OCI-LY7 (cell line): ENCODE data around the gene FBXW11. TPM values are rescaled to one million over a fixed set of nuclear protein-coding genes. Genes with fewer than 3 reads are reported as not detected.

Source experiments
- BruUV-seq: library from RNA; stranded (reverse); fragments of 400-500 nt; replicated peaks from 2 replicates; lab custom pipeline; 2021; lab: Mats Ljungman, UMichigan
- CTCF ChIA-PET: fragments of 300-600 bp; sonication (Branson Sonifier 250); formaldehyde crosslinking; loops from one replicate; lab custom pipeline; 2022; ENCODE audit warnings: antibody characterized with exemption; ENCODE audit not compliant: unreplicated experiment; lab: Charles Lee
- POLR2A ChIA-PET: fragments of 300-600 bp; sonication (Branson Sonifier 250); formaldehyde crosslinking; loops from one replicate; lab custom pipeline; 2022; ENCODE audit warnings: antibody characterized with exemption; lab: Charles Lee
- DNase-seq: peaks from one replicate; pipeline ENCODE4 v3.0.0-alpha.2; 2015; ENCODE audit warnings: low spot score
- H2AFZ ChIP-seq: fragments of 200-600 bp; sonication (generic), shearing (Covaris generic); 2 replicates; pipeline ENCODE4 v1.6.1; 2014; ENCODE audit warnings: mild to moderate bottlenecking, antibody characterized with exemption, low read length, moderate library complexity
- H3K27ac ChIP-seq: fragments of 200-600 bp; sonication (generic); 2 replicates; pipeline ENCODE4 v1.5.1; 2014; ENCODE audit warnings: mixed run types, low read depth, mild to moderate bottlenecking, moderate library complexity, low read length, inconsistent platforms; ENCODE audit not compliant: poor library complexity, severe bottlenecking
- H3K36me3 ChIP-seq: fragments of 200-600 bp; sonication (generic); 2 replicates; pipeline ENCODE4 v1.6.1; 2014; ENCODE audit warnings: mild to moderate bottlenecking, antibody characterized with exemption, low read length, moderate library complexity, mixed read lengths; ENCODE audit not compliant: insufficient read depth
- H3K4me1 ChIP-seq: fragments of 200-600 bp; sonication (generic); 2 replicates; pipeline ENCODE4 v1.5.1; 2014; ENCODE audit warnings: mild to moderate bottlenecking, low read length; ENCODE audit not compliant: insufficient read depth, poor library complexity, severe bottlenecking
- H3K4me2 ChIP-seq: fragments of 200-600 bp; sonication (generic); 2 replicates; pipeline ENCODE4 v1.6.1; 2014; ENCODE audit warnings: mild to moderate bottlenecking, low read length
- H3K4me3 ChIP-seq: fragments of 200-600 bp; sonication (generic); 2 replicates; pipeline ENCODE4 v1.5.1; 2014; ENCODE audit warnings: mild to moderate bottlenecking, low read depth, low read length; ENCODE audit not compliant: poor library complexity, severe bottlenecking
- H3K79me2 ChIP-seq: fragments of 200-600 bp; sonication (generic); 2 replicates; pipeline ENCODE4 v1.6.1; 2016; ENCODE audit warnings: low read depth, mild to moderate bottlenecking, low read length, moderate library complexity, mixed read lengths; ENCODE audit not compliant: insufficient read depth
- H3K9me2 ChIP-seq: fragments of 200-600 bp; sonication (generic); 2 replicates; pipeline ENCODE4 v1.6.1; 2016; ENCODE audit warnings: mild to moderate bottlenecking, low read length, mixed read lengths; ENCODE audit not compliant: insufficient read depth
- H3K9me3 ChIP-seq: fragments of 200-600 bp; sonication (generic); 2 replicates; pipeline ENCODE4 v1.6.1; 2014; ENCODE audit warnings: mild to moderate bottlenecking, mixed run types, low read length, mixed read lengths
- H4K20me1 ChIP-seq: fragments of 200-600 bp; sonication (generic); 2 replicates; pipeline ENCODE4 v1.6.1; 2014; ENCODE audit warnings: mild to moderate bottlenecking, antibody characterized with exemption, low read length, moderate library complexity, mixed read lengths; ENCODE audit not compliant: insufficient read depth
- EZH2phosphoT487 ChIP-seq: fragments of 200-600 bp; sonication (generic); IDR thresholded peaks from 2 replicates; pipeline ENCODE4 v1.6.1; 2018; ENCODE audit warnings: low read depth, borderline replicate concordance, mild to moderate bottlenecking, mixed run types, antibody characterized with exemption, low read length, moderate library complexity, mixed read lengths
- intact Hi-C: fragments of 100-400 bp; cut with micrococcal nuclease; formaldehyde crosslinking; loops from one replicate; pipeline ENCODE4 v1.10.0; 2022; ENCODE audit not compliant: unreplicated experiment
- total RNA-seq, 2 experiments: library from RNA; depleted of rRNA in 1 of 2; stranded (reverse); fragments of >200 nt in 1 of 2; shearing (Covaris generic) in 1 of 2; gene quantifications; 2 replicates each; pipeline ENCODE4 v1.2.3, GENCODE V29; 2014 to 2022
- TF ChIP-seq, protein P1 (sequence below): fragments of 200-600 bp; sonication (generic); conservative IDR thresholded peaks from 2 replicates; pipeline ENCODE4 v1.5.1; 2014; ENCODE audit warnings: mild to moderate bottlenecking, antibody characterized with exemption, low read length, moderate library complexity, mixed read lengths

The FBXW11 gene
- total RNA-seq, 2 experiments from 2014 or later: 33.0 to 51.5 TPM

DNA sequence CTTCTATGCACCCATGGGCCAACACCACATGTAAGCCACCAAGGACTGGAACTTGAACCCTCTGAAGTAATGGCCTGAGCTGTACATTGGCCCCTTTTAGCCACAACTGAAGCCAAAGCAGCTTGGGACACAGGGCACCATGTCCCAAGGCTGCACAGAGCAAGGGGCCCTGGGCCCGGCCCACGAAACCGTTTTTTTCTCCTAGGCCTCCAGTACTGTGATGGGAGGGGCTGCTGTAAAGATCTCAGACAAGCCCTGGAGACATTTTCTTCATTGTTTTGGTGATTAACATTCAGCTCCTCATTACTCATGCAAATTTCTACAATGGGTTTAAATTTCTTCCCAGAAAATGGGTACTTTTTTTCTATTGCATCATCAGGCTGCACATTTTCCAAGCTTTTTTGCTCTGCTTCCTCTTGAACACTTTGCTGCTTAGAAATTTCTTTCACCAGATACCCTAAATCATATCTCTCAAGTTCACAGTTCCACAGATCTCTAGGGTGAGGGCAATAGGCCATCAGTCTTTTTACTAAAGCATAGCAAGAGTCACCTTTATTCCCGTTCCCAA, 25.5 kb upstream of the FBXW11 start:
- Histone ChIP-seq H2AFZ (no peak overlapping the region), H4K20me1 (no peaks in the 10 kb centered on the region), H3K4me1 (no peaks in the 10 kb centered on the region), H3K4me3 (no peak overlapping the region), H3K9me2 (no peaks in the 10 kb centered on the region), H3K4me2 (no peak overlapping the region), H3K36me3 (no peaks in the 10 kb centered on the region), H3K79me2 (no peaks in the 10 kb centered on the region), H3K9me3 (no peaks in the 10 kb centered on the region), H3K27ac (no peak overlapping the region)
- BruUV-seq: no TSS peak
- CTCF ChIA-PET: no interaction called here
- no peak for DNase-seq
- no peak for TF ChIP-seq EZH2phosphoT487
- TF ChIP-seq, protein P1, sequence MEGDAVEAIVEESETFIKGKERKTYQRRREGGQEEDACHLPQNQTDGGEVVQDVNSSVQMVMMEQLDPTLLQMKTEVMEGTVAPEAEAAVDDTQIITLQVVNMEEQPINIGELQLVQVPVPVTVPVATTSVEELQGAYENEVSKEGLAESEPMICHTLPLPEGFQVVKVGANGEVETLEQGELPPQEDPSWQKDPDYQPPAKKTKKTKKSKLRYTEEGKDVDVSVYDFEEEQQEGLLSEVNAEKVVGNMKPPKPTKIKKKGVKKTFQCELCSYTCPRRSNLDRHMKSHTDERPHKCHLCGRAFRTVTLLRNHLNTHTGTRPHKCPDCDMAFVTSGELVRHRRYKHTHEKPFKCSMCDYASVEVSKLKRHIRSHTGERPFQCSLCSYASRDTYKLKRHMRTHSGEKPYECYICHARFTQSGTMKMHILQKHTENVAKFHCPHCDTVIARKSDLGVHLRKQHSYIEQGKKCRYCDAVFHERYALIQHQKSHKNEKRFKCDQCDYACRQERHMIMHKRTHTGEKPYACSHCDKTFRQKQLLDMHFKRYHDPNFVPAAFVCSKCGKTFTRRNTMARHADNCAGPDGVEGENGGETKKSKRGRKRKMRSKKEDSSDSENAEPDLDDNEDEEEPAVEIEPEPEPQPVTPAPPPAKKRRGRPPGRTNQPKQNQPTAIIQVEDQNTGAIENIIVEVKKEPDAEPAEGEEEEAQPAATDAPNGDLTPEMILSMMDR: no peak
- POLR2A ChIA-PET: interaction anchor here (1.3 kb wide), 1 partner anchor 253 kb away, joined by 5 read pairs; no protein-coding TSS in a partner anchor
- intact Hi-C loops: no loop called here

DNA sequence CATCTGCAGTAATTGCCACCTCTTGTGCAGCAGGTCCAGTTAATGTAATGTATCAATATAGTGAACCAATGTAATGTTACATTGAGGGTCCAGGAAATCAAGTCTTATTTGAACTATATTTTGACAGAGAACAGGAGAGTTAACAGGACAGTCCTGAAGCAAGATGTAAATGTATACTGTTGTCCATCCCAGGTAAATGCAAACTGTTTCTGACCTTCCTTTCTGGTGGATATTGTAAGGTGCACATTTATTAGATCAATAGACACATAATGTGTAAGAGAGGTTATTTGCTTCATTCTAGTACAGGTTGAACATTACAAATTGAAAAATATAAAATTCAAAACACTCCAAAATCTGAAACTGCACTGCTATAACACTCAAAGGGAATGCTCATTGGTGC, 23.4 kb upstream of the FBXW11 start:
- no TSS peak for BruUV-seq
- ChIA-PET POLR2A (interaction anchor here (0.6 kb wide), 1 partner anchor 122 kb away, joined by 3 read pairs; no protein-coding TSS in a partner anchor), CTCF (no interaction called here)
- no peaks in the 10 kb centered on the region for H4K20me1 ChIP-seq
- no peak overlapping the region for H2AFZ ChIP-seq
- H3K4me3 ChIP-seq: no peak overlapping the region
- H3K9me3 ChIP-seq: no peaks in the 10 kb centered on the region
- intact Hi-C loops: no loop called here
- H3K36me3 ChIP-seq: no peaks in the 10 kb centered on the region
- no peaks in the 10 kb centered on the region for H3K9me2 ChIP-seq
- TF ChIP-seq EZH2phosphoT487: no peak
- TF ChIP-seq, protein P1: no peak
- H3K4me2 ChIP-seq: no peak overlapping the region
- H3K4me1 ChIP-seq: no peaks in the 10 kb centered on the region
- no peak for DNase-seq
- no peaks in the 10 kb centered on the region for H3K79me2 ChIP-seq
- no peak overlapping the region for H3K27ac ChIP-seq

DNA sequence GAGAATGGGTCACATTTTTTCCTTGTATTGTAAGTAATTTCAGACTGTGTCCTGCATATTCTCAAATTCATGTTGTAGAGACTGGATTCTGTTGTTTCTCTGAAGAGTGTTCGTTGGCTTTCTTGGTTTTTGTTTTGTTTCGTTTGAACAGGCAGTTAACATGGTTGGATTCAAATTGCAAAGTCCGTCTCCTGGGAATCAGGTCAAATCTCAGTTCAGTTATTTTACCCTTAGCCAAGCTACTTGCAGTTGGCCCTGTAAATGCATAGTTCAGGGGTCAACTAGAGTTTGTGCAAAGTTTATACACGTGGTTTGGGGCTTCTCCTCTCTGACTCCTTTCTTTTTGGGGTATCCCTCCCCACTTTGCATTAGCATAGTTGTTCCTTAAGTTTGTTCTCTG, 21.7 kb upstream of the FBXW11 start:
- no peak overlapping the region for H3K4me2 ChIP-seq
- H2AFZ ChIP-seq: no peak overlapping the region
- no peaks in the 10 kb centered on the region for H4K20me1 ChIP-seq
- CTCF ChIA-PET: no interaction called here
- no peak overlapping the region for H3K4me3 ChIP-seq
- BruUV-seq: no TSS peak
- no peaks in the 10 kb centered on the region for H3K79me2 ChIP-seq
- H3K9me3 ChIP-seq: no peaks in the 10 kb centered on the region
- no peak for DNase-seq
- H3K9me2 ChIP-seq: no peaks in the 10 kb centered on the region
- no peaks in the 10 kb centered on the region for H3K36me3 ChIP-seq
- no peak overlapping the region for H3K27ac ChIP-seq
- POLR2A ChIA-PET: interaction anchor here (0.8 kb wide), 1 partner anchor 21 kb away, joined by 4 read pairs; no protein-coding TSS in a partner anchor
- TF ChIP-seq EZH2phosphoT487: no peak
- TF ChIP-seq, protein P1: no peak
- intact Hi-C loops: no loop called here
- no peaks in the 10 kb centered on the region for H3K4me1 ChIP-seq
